SK-N-SH (cell line): ENCODE data around the gene PFKFB3.

ENCODE experiments used
- CTCF ChIP-seq: fragments of 200-600 bp; sonication (generic); IDR thresholded peaks from 2 replicates; pipeline ENCODE4 v1.6.1; 2017; ENCODE audit warnings: antibody characterized with exemption, mild to moderate bottlenecking, moderate library complexity
- ELF1 ChIP-seq: IDR thresholded peaks from 2 replicates; pipeline ENCODE4 v1.4.0; 2012
- EZH2phosphoT487 ChIP-seq: fragments of 200-600 bp; sonication (generic); IDR thresholded peaks from 2 replicates; pipeline ENCODE4 v1.6.1; 2017; ENCODE audit warnings: low read depth, mixed run types, mild to moderate bottlenecking, antibody characterized with exemption, moderate library complexity, borderline replicate concordance

DNA sequence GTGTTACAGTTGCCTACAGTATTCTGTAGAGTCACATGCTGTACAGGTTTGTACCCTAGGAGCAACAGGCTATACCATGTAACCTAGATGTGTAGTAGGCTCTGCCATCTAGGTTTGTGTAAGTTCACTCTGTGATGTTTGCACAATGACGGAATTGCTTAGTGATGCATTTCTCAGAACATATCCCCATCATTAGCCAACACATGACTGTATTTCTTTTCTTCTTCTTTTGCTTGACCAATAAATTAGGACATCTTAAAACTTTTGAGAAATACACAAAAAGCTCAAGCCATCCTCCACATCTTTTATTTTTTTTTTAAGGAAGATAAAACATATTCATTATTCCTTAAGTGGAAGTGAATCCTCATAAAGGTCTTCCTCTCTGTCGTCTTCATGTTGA, 5.4 kb upstream of the PFKFB3 start:
- TF ChIP-seq CTCF = no peak
- no peak for TF ChIP-seq EZH2phosphoT487
- no peak for TF ChIP-seq ELF1
